GM21423 (cell line): ENCODE measurements around the gene CGB8.
"Not testable (repeated sequence)": the region's sequence is repeated elsewhere in the genome, so short reads cannot be mapped to it uniquely, and the experiment has no call there.

Source experiments
- ATAC-seq: cut with Tn5 transposase; IDR thresholded peaks from one replicate; pipeline ENCODE4 v1.9.1; 2021; ENCODE audit warnings: mild to moderate bottlenecking, moderate library complexity; ENCODE audit not compliant: unreplicated experiment

CGB8 gene

GRCh38 chr19:49049011-49049410 is at the start of gene CGB8:
CGB8 (minus strand) TSS chr19:49049111; CDS start chr19:49048739, 372 bp downstream.
- ATAC-seq: not testable (repeated sequence)

GRCh38 chr19:49097453-49098288 is 48.8 kb upstream of the CGB8 start:
- ATAC-seq: no peak

- ATAC-seq: no peak
Measured at GRCh38 chr19:49094505-49095482, 45.9 kb upstream of the CGB8 start.

GRCh38 chr19:49092686-49093085 is 43.8 kb upstream of the CGB8 start:
- ATAC-seq: no peak

- no peak for ATAC-seq
Measured at GRCh38 chr19:49091391-49092038, 42.6 kb upstream of the CGB8 start.

GRCh38 chr19:49086296-49086695 is 37.4 kb upstream of the CGB8 start:
- no peak for ATAC-seq

GRCh38 chr19:49085868-49086232 is 36.9 kb upstream of the CGB8 start:
- no peak for ATAC-seq

GRCh38 chr19:49085020-49085867 is 36.3 kb upstream of the CGB8 start, which contains the start of gene SNRNP70:
SNRNP70 (plus strand) TSS chr19:49085451; CDS start chr19:49086415, 964 bp downstream.
- peak; percentile 83 for ATAC-seq

GRCh38 chr19:49084206-49085019 is 35.5 kb upstream of the CGB8 start:
- ATAC-seq: no peak

GRCh38 chr19:49081273-49081672 is 32.4 kb upstream of the CGB8 start:
- no peak for ATAC-seq

- no peak for ATAC-seq
Measured at GRCh38 chr19:49080392-49080791, 31.5 kb upstream of the CGB8 start.

GRCh38 chr19:49074869-49075268 is 26.0 kb upstream of the CGB8 start:
- not testable (repeated sequence) for ATAC-seq

GRCh38 chr19:49073514-49074378 is 24.8 kb upstream of the CGB8 start:
- no peak for ATAC-seq

- ATAC-seq: no peak
Measured at GRCh38 chr19:49071860-49072547, 23.1 kb upstream of the CGB8 start.

- no peak for ATAC-seq
Measured at GRCh38 chr19:49070416-49070815, 21.5 kb upstream of the CGB8 start.

GRCh38 chr19:49069026-49069425 is 20.1 kb upstream of the CGB8 start:
- no peak for ATAC-seq

GRCh38 chr19:49067554-49067953 is 18.6 kb upstream of the CGB8 start:
- ATAC-seq: no peak
